ENCODE data around the gene AKT1.
"Not testable (repeated sequence)": the region's sequence is repeated elsewhere in the genome, so short reads cannot be mapped to it uniquely, and the experiment has no call there.

The AKT1 gene

DNA sequence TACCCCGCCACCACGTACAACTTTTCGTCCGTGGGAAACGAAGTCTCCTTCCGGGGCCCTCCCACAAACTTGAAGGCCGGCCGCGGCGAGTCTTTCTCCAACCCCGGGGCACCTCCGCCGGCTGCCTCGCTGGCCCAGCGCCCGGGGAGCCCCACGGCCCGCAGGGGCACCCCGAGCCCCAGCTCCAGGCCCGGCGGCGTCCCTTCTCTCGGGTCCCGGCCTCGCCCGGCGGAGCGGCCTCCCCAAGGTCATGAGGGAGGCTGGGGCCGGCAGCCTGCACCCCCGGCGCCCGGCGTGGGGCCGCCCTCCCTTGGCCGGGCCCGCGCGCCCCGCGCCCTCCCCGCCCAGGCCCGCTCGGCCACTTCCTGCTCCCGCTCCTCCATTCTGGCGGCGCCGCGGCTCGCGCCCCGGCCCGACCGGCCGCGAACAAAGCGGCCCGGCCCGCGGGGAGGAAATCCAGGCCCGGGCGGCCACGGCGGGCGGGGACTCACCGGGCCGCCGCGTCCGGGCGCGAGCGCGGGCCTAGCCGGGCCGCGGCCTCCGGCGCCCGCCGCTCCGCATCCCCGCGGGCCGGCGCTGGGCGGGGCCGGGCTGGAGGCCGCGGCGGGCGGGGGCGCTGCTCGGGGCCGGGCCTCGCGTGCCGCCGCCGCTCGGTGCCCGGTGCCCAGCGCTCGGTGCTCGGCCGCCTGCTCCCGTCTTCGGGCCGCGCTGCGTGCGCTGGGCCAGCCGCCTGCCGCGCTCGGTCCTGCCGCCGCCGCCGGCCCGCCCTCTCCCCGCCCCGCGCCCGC lies at the start of gene AKT1:
AKT1 (minus strand) TSS at position 756 of the 788 bp plus-strand sequence. CDS start 3,105 bp downstream, outside the sequence.
- DNase-seq: peak in 4 of 56 donors; percentile 22 to 48 (median 25)

- DNase-seq: no peak
These were observed 49.6 kb upstream of the AKT1 start for GRCh38 chr14:104845033-104845666.

DNA sequence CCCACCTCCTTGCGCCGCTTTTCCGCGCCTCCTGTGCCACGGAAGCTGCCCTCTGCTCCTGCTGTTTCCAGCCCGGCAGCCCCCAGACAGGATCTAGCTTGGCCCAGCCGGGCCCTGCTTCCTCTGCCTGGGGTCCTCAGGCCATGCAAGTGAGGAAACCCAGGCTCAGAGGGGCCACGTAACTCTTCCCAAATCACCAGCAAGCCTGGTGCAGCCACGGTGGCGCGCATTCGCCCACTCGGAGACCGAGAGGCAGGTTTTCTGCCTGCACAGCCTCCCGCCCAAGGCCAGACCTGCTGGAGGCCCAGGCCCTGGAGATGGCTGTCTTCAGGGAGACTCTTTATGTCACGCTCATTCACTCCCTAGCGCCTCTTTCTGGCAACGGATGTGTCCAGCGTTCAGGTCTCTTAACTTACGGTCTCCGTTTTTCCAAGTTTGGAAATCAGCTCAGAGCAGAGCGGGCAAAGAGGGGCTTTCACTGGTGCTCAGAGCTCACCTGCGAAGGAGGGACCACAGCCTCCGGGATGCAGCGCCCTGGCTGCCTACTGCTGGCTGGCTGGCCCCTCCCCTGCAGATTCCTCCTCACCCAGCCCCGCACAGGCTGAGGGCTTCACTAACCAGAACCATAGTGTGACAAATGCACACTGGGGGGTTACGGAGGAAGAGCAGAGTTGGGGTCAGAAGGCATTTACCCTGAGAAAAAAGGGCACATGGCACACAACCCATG lies 48.9 kb upstream of the AKT1 start:
- no peak for DNase-seq

GRCh38 chr14:104843442-104844305 lies 48.1 kb upstream of the AKT1 start:
- peak in 4 of 56 donors; percentile 5 to 34 (median 22) for DNase-seq

DNA sequence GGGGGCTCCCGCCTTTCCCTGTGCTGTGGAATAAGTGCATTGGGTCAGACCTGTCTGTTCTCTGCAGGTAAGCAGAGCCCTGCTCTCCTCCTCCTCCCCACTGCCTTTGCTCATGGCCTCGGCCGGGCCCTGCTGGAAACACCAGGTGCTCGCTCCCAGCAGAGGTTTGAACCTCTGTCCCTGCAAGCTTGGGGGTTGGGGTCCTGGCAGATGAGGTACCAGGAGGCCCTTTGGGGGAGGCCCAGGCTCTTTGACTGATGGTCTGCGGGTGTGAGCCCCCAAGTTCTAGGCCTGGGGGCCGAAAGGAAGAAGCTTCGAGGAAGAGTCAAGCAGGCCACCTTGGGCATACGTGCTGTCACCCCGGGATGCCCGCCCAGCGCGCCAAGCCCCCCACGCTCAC lies 47.5 kb upstream of the AKT1 start:
- no peak for DNase-seq

DNA sequence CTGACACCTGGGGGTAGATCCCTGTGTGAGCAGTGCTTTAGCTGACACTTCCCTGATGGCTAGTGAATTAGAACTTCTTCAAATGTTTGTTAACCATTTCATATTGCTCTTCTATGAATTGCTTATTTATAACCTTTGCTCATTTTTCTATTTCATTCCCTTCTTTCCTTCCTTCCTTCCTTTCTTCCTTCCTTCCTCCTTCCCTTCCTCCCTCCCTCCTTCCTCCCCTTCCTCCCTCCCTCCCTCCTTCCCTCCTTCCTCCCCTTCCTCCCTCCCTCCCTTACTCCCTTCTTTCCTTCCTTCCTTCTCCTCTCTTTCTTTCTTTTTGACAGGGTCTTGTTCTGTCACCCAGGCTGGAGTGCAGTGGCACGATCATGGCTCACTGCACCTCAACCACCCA lies 46.2 kb upstream of the AKT1 start:
- no peak for DNase-seq

- DNase-seq: not testable (repeated sequence)
These were observed 40.8 kb upstream of the AKT1 start for GRCh38 chr14:104836171-104836935.

DNA sequence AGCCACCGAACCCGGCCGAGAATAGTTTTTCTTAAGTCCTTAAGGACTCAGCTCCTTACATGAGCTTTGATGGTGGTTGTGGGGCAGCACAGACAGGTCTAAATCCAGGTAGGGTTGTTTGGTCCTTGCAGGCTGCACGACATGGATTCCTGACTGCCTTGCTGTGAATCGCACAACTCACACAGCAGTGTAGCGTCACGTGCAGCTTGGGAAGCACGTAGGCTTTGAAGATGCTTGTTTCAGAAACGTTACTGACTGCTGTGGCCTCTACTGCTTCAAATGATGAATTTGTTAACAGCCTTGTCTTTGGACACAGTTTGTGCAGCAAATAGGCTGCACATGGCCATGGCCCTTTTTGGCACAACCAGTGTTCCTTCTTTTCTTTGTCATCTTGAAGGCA lies 35.2 kb upstream of the AKT1 start:
- no peak for DNase-seq

DNA sequence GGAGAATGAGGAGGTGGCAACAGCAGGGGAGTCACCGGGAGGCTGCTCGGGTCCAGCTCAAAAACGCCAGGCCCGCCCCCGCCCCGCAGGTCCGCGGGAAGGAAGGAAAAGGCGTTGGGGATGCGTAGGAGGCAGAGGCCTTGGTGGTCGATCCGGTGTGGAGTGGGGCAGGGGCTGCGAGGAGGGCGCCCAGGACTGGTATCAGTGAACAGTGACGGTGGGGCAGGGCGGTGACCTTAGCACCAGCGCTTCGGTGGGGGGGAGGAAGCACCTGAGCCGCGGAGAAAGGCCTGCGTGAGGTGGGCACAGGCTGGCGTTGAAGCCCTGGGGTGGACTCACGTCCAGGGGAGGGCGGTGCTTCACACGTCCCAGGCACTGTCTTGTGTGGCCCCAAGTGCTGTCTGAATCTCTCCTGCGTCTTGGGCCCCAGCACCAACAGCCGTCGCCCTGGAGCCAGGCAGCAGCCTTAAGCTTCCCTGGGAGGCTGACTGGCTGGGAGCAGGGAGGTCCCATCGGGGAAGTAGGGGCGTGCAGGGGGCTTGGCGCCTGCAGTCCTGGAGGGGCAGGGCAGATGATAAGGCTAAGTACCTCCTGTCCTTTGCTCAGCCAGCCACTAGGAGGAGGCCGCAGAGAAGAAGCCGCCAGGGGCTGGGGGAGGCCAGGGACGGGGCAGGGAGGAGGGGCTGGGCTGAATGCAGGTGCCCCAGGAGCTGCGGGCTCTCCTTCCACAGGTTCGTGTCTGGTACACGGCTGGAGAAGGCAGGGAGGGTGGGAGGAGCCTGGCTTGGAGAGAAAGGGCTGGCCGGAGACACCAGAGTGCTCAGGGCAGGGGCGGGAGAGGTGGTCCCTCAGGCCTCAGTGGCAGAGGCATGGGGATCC lies 31.9 kb upstream of the AKT1 start:
- peak in 1 of 56 donors; percentile 7 for DNase-seq

- DNase-seq: no peak
These were observed 31.3 kb upstream of the AKT1 start for GRCh38 chr14:104826861-104827176.

GRCh38 chr14:104826189-104826860 lies 30.8 kb upstream of the AKT1 start:
- DNase-seq: peak in 55 of 56 donors; percentile 17 to 94 (median 80)

- no peak for DNase-seq
These were observed 28.9 kb upstream of the AKT1 start for GRCh38 chr14:104824353-104824997.

DNA sequence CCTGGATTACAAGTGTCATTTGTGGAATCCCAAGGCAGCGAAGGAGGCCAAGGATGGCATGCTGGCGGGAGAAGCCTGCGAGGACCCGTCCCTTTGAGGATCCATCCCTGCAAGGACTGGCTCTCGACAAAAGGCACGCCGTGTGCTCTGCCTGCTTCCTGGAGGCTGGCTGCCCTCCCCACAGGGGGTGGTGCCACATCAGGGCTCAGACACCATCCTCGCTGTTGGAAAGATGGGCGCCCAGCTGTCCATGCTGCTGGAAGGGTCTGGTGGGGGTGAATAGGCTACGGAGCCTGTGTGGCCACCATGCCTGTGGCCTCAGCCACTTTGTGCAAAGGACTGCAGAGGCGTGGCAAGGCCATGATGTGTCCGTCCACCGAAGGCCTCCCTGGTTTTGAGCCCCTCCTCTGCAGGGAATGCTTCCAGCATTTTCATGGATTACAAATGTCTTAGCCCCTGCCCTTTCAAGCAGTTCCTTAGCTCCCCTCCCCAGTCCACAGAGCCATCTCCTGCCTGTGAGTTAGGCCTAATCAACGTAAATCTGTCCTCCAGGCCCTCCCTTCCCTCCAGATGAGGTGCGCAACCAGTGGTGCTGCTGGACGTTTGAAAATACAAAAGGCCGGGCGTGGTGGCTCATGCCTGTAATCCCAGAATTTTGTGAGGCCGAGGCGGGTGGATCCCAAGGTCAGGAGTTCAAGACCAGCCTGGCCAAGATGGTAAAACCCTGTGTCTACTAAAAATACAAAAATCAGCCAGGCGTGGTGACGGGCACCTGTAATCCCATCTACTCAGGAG lies 27.5 kb upstream of the AKT1 start:
- DNase-seq: no peak

DNA sequence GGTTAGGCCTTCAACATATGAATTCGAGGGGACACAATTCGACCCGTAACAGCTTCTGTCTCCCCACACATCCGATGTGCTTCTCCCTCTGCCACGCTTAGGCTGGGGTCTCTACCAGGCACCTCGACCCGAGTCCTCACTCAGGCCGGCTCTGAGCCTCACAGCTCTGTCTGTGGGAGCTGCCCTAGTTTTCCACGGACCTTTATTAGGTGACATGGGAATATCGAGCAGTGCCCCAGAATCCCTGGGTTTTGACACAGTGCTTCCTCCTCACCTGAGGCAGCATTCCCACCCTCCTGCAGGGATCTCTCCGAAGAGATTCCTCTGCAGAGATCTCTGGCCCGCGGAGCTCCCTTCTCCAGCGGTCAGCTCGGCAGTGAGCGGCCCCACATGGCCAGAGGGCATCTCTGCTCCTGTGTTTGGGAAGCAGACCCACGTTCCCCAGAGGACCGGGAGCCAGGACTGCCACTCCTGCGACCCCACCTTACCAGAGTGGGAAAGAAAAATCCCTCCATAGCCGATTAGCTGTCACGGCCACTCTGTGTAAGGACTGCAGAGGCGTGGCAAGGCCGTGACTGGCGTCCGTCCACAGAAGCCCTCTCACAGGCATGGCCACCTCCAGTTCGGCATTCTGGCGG lies 26.5 kb upstream of the AKT1 start:
- no peak for DNase-seq

- DNase-seq: no peak
These were observed 25.8 kb upstream of the AKT1 start for GRCh38 chr14:104821229-104821945.

- DNase-seq: peak in 19 of 56 donors; percentile 14 to 64 (median 41)
These were observed 25.2 kb upstream of the AKT1 start for GRCh38 chr14:104820669-104821228.
